K562 (cell line): ENCODE results near the gene NUP43. TPM values are rescaled to one million over a fixed set of nuclear protein-coding genes. Genes with fewer than 3 reads are reported as not detected.
A peak's percentile ranks its signal among the peaks of the same experiment; 100 is the strongest.

Source experiments
- HMG20A ChIP-seq: fragments of 450-650 bp; formaldehyde crosslinking; conservative IDR thresholded peaks from 2 replicates; pipeline ENCODE4 v1.4.0; 2020; ENCODE audit warnings: mild to moderate bottlenecking, mixed read lengths
- PML ChIP-seq: IDR thresholded peaks from 2 replicates; pipeline ENCODE4 v1.6.1; 2012; ENCODE audit warnings: low read length, inconsistent platforms
- SREBF2 ChIP-seq: sonication (generic); formaldehyde crosslinking; IDR thresholded peaks from 2 replicates; pipeline ENCODE4 v1.4.0; 2020; ENCODE audit warnings: mild to moderate bottlenecking, missing genetic modification reagents
- TEAD2 ChIP-seq: fragments of 450-650 bp; IDR thresholded peaks from 2 replicates; pipeline ENCODE4 v1.6.1; 2016; ENCODE audit warnings: missing genetic modification characterization, control low read depth, missing compliant biosample characterization
- TGIF2 ChIP-seq: sonication (generic); formaldehyde crosslinking; IDR thresholded peaks from 2 replicates; pipeline ENCODE4 v1.8.1; 2022; ENCODE audit warnings: mild to moderate bottlenecking, missing genetic modification reagents, moderate library complexity
- TOE1 ChIP-seq, 2 experiments: fragments of 450-650 bp in 1 of 2; sonication (generic) in 1 of 2; formaldehyde crosslinking in 1 of 2; IDR thresholded peaks; 2 replicates each; pipeline versions ENCODE4 v1.7.1 to v1.8.0; 2016 to 2022; ENCODE audit warnings: borderline replicate concordance in 2 of 2, mild to moderate bottlenecking in 2 of 2, antibody characterized with exemption in 1 of 2, inconsistent platforms in 1 of 2, low read depth in 1 of 2, missing genetic modification reagents in 1 of 2, moderate library complexity in 1 of 2
- ZNF232 ChIP-seq: sonication (generic); formaldehyde crosslinking; IDR thresholded peaks from 2 replicates; pipeline ENCODE4 v1.8.0; 2022; ENCODE audit warnings: mild to moderate bottlenecking, missing genetic modification reagents
- ZNF316 ChIP-seq: fragments of 450-650 bp; IDR thresholded peaks from 2 replicates; pipeline ENCODE4 v1.6.1; 2016
- polyA plus RNA-seq, 8 experiments: library from polyadenylated mRNA; depleted of rRNA in 4 of 8; stranded (reverse) in 5 of 8; unstranded in 3 of 8; fragments of >200 nt; fragmentation: Nextera tagmentation in 2 of 8; fragmentation: Illumina TruSeq in 1 of 8; extraction: Ambion mirVana in 2 of 8; extraction: Trizol in 1 of 8; gene quantifications; 2 replicates each; pipeline versions ENCODE4 v1.2.1 to v1.2.3, GENCODE V29; 2011 to 2014; ENCODE audit warnings: inconsistent platforms in 1 of 8, missing spikeins in 1 of 8
- total RNA-seq, 7 experiments: library from RNA; depleted of rRNA in 6 of 7; stranded (reverse); fragments of >200 nt in 6 of 7; fragmentation: Illumina TruSeq in 2 of 7; extraction: Trizol in 2 of 7; gene quantifications; 2 replicates each; pipeline versions ENCODE4 v1.2.1 to v1.2.3, GENCODE V29; 2011 to 2021; ENCODE audit warnings: low replicate concordance in 1 of 7
- TF ChIP-seq, protein P1 (sequence below): fragments of 450-650 bp; formaldehyde crosslinking; IDR thresholded peaks from 2 replicates; pipeline ENCODE4 v1.4.0; 2022; ENCODE audit warnings: mild to moderate bottlenecking, moderate library complexity
- TF ChIP-seq, protein P2 (sequence below): fragments of 150-350 bp; conservative IDR thresholded peaks from 2 replicates; pipeline ENCODE4 v1.6.1; 2014; ENCODE audit warnings: low read length
- TF ChIP-seq, protein P3 (sequence below): sonication (generic); formaldehyde crosslinking; IDR thresholded peaks from 2 replicates; pipeline ENCODE4 v1.8.0; 2022; ENCODE audit warnings: mild to moderate bottlenecking, missing genetic modification reagents
- TF ChIP-seq, protein P4 (sequence below), 2 experiments: fragments of 450-650 bp; IDR thresholded peaks; 2 replicates each; pipeline ENCODE4 v1.6.1; 2016
- TF ChIP-seq, protein P5 (sequence below): fragments of 450-650 bp; IDR thresholded peaks from 2 replicates; pipeline ENCODE4 v1.7.0; 2016; ENCODE audit warnings: borderline replicate concordance
- TF ChIP-seq, protein P6 (sequence below): fragments of 250-450 bp; sonication (Bioruptor Pico); IDR thresholded peaks from 2 replicates; pipeline ENCODE4 v1.5.0; 2021; ENCODE audit warnings: mild to moderate bottlenecking, moderate library complexity

The NUP43 gene
- total and polyA plus RNA-seq, 9 of the 15 experiments (the other 6 are each of a cell fraction or from before 2014, with no cell fraction given) = 28.9 to 136 (median 67.4) TPM

DNA sequence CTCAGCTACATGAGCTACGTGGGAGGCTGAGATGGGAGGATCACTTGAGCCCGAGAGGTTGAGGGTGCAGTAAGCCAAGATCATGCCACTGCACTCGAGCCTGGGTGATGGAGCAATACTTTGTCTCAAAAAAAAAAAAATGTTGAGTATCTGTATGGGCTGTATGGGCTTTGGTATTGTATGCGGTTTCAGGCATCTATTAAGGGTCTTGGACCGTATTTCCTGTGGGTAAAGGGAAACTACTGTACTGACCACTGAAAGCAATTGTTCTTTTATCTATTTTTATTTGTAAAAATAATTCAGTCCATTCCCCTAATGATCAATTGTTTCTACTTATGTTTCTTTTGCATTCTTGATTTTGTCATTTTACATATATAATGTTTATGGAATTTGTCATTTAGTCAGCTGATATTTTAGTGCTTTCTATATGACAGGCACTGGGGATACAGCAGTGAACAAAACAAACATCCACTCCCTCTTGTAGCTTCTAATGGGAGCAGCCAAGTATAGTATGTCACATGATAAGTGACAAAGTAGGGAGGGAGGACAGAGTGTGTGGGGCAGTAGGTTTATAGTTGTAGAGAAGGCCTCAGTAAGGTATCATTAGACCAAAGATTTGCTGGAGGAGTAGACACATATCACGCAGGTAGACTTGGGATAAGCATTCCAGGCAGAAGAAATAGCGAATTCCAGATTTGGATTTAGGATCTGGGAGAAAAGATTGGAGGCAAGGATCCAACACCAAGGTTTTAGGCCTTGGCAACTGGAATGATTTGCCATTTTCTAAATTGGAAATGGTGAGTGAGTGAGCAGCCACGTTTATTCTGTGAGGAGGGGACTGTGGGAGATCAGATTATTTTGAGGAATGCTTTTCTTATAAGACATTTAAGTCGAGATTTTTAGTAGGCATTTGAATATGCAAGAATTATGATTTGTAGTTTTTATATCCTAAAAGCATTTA, 9.3 kb upstream of the NUP43 start (continued):
- TF ChIP-seq, protein P1, sequence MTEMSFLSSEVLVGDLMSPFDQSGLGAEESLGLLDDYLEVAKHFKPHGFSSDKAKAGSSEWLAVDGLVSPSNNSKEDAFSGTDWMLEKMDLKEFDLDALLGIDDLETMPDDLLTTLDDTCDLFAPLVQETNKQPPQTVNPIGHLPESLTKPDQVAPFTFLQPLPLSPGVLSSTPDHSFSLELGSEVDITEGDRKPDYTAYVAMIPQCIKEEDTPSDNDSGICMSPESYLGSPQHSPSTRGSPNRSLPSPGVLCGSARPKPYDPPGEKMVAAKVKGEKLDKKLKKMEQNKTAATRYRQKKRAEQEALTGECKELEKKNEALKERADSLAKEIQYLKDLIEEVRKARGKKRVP (CRISPR knock-in tag) = no peak
- TF ChIP-seq, protein P2, sequence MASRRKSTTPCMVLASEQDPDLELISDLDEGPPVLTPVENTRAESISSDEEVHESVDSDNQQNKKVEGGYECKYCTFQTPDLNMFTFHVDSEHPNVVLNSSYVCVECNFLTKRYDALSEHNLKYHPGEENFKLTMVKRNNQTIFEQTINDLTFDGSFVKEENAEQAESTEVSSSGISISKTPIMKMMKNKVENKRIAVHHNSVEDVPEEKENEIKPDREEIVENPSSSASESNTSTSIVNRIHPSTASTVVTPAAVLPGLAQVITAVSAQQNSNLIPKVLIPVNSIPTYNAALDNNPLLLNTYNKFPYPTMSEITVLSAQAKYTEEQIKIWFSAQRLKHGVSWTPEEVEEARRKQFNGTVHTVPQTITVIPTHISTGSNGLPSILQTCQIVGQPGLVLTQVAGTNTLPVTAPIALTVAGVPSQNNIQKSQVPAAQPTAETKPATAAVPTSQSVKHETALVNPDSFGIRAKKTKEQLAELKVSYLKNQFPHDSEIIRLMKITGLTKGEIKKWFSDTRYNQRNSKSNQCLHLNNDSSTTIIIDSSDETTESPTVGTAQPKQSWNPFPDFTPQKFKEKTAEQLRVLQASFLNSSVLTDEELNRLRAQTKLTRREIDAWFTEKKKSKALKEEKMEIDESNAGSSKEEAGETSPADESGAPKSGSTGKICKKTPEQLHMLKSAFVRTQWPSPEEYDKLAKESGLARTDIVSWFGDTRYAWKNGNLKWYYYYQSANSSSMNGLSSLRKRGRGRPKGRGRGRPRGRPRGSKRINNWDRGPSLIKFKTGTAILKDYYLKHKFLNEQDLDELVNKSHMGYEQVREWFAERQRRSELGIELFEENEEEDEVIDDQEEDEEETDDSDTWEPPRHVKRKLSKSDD = no peak
- TF ChIP-seq, protein P3, sequence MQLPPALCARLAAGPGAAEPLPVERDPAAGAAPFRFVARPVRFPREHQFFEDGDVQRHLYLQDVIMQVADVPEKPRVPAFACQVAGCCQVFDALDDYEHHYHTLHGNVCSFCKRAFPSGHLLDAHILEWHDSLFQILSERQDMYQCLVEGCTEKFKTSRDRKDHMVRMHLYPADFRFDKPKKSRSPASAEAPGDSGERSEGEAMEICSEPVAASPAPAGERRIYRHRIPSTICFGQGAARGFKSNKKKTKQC (CRISPR knock-in tag) = no peak
- no peak for TF ChIP-seq TEAD2 (tag)
- no peak for TF ChIP-seq ZNF232
- no peak for TF ChIP-seq ZNF316
- no peak for TF ChIP-seq SREBF2 (CRISPR knock-in tag)
- 0 out of 2 replicates have a peak, but pooled peaks have one; percentile 13 for TF ChIP-seq PML
- TF ChIP-seq, protein P4, sequence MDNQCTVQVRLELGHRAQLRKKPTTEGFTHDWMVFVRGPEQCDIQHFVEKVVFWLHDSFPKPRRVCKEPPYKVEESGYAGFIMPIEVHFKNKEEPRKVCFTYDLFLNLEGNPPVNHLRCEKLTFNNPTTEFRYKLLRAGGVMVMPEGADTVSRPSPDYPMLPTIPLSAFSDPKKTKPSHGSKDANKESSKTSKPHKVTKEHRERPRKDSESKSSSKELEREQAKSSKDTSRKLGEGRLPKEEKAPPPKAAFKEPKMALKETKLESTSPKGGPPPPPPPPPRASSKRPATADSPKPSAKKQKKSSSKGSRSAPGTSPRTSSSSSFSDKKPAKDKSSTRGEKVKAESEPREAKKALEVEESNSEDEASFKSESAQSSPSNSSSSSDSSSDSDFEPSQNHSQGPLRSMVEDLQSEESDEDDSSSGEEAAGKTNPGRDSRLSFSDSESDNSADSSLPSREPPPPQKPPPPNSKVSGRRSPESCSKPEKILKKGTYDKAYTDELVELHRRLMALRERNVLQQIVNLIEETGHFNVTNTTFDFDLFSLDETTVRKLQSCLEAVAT (IDR thresholded peaks at IDR 0.05) = no peak
- peak; percentile 86 for TF ChIP-seq TOE1 (IDR thresholded peaks at IDR 0.05; ENCODE audit: borderline replicate concordance)
- no peak for TF ChIP-seq TOE1 (CRISPR knock-in tag; IDR thresholded peaks at IDR 0.05; ENCODE audit: borderline replicate concordance, low read depth)
- TF ChIP-seq, protein P5, sequence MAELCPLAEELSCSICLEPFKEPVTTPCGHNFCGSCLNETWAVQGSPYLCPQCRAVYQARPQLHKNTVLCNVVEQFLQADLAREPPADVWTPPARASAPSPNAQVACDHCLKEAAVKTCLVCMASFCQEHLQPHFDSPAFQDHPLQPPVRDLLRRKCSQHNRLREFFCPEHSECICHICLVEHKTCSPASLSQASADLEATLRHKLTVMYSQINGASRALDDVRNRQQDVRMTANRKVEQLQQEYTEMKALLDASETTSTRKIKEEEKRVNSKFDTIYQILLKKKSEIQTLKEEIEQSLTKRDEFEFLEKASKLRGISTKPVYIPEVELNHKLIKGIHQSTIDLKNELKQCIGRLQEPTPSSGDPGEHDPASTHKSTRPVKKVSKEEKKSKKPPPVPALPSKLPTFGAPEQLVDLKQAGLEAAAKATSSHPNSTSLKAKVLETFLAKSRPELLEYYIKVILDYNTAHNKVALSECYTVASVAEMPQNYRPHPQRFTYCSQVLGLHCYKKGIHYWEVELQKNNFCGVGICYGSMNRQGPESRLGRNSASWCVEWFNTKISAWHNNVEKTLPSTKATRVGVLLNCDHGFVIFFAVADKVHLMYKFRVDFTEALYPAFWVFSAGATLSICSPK = no peak
- TF ChIP-seq TGIF2 = no peak
- TF ChIP-seq HMG20A (CRISPR knock-in tag) = no peak
- TF ChIP-seq, protein P6, sequence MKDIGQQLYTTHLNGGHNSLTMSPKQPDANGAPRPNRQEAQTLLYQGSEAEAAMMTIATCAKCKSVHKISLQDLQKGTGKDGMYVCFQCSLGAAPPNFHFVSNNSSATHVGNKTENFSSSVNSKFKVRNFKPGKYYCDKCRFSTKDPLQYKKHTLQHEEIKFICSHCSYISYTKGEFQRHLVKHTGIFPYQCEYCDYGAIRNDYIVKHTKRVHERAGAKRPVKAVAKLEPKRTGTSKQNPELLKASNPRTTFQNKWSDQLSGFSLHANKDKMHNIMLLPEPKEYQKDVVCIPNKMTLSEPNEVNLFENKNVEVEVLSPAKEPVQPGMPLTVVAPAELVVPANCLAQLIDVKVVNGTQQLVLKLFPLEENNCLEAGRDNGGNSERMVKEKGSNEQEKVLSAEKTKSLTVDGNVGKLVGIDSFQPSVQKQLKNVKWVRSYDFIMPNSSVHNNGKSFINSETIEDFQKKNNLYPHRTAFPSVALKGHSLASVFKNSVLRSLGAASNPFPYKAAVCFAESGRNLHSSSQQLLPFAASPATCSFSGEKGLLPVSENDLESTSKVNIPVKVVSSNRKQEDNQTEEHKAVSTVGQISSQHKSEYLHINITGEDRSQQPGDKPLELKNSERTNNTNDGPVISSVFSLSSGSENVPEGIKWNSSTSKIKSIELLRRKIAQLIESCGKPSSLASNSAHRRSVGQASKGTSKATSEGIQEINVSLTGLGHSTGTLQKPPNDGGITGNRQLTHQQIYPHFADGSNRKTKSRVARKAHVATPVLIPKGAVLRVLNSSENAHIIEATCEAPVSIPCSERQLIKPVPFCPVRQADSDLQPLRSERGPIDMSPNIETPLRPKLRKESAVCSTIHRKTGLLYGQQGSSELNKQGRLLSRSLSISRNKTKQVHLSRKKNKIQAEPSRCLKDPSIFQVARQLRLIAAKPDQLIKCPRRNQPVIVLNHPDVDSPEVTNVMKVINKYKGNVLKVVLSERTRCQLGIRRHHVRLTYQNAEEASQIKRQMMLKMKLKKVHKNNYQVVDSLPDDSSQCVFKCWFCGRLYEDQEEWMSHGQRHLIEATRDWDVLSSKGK = no peak
